K562 (cell line): ENCODE measurements around the gene CA7. TPM values are rescaled to one million over a fixed set of nuclear protein-coding genes. Genes with fewer than 3 reads are reported as not detected.

Experiments used
- ATF2 ChIP-seq: sonication (generic); formaldehyde crosslinking; IDR thresholded peaks from 2 replicates; pipeline ENCODE4 v1.8.1; 2022; ENCODE audit warnings: missing genetic modification reagents
- ATF3 ChIP-seq, 2 experiments: fragments of 450-650 bp in 1 of 2; sonication (generic) in 1 of 2; formaldehyde crosslinking in 1 of 2; IDR thresholded peaks in 1 of 2; conservative IDR thresholded peaks in 1 of 2; 2 replicates each; pipeline versions ENCODE4 v1.6.1 to v1.8.1; 2016 to 2023; ENCODE audit warnings: mild to moderate bottlenecking in 2 of 2, moderate library complexity in 2 of 2, inconsistent platforms in 1 of 2, missing genetic modification reagents in 1 of 2
- BRD4 ChIP-seq: fragments of 200-600 bp; sonication (generic); IDR thresholded peaks from 2 replicates; pipeline ENCODE4 v1.6.1; 2017; ENCODE audit warnings: inconsistent platforms
- CHD2 ChIP-seq: IDR thresholded peaks from 2 replicates; pipeline ENCODE4 v1.6.1; 2011; ENCODE audit warnings: low read depth, low read length
- ELK3 ChIP-seq: fragments of 450-650 bp; formaldehyde crosslinking; IDR thresholded peaks from 2 replicates; pipeline ENCODE4 v1.4.0; 2020; ENCODE audit warnings: mild to moderate bottlenecking
- FOSL1 ChIP-seq: fragments of 200-800 bp; sonication (Bioruptor generic); conservative IDR thresholded peaks from 2 replicates; pipeline ENCODE4 v1.6.1; 2016; ENCODE audit warnings: missing genetic modification characterization, missing compliant biosample characterization
- HDGF ChIP-seq: fragments of 450-650 bp; IDR thresholded peaks from 2 replicates; pipeline ENCODE4 v1.6.1; 2016
- MAZ ChIP-seq, 2 experiments: fragments of 450-650 bp in 1 of 2; sonication (generic) in 1 of 2; formaldehyde crosslinking; IDR thresholded peaks in 1 of 2; conservative IDR thresholded peaks in 1 of 2; 2 replicates each; pipeline versions ENCODE4 v1.4.0 to v1.5.0; 2020; ENCODE audit warnings: mild to moderate bottlenecking in 1 of 2, missing genetic modification reagents in 1 of 2
- POLR3G ChIP-seq: IDR thresholded peaks from 2 replicates; pipeline ENCODE4 v1.6.1; 2011; ENCODE audit not compliant: insufficient read length, insufficient replicate concordance; ENCODE audit errors: extremely low read depth
- RHOXF2B ChIP-seq: fragments of 250-450 bp; sonication (Bioruptor Pico); conservative IDR thresholded peaks from 2 replicates; pipeline ENCODE4 v1.5.1; 2021
- SNAPC5 ChIP-seq: fragments of 250-450 bp; sonication (Bioruptor Pico); IDR thresholded peaks from 2 replicates; pipeline ENCODE4 v1.8.0; 2021; ENCODE audit warnings: moderate library complexity, mild to moderate bottlenecking, inconsistent platforms
- SRSF1 ChIP-seq: fragments of 200-400 bp; formaldehyde crosslinking; IDR thresholded peaks from 2 replicates; pipeline ENCODE4 v1.6.1; 2017; ENCODE audit warnings: mild to moderate bottlenecking, low read depth, low read length, moderate library complexity
- SRSF3 ChIP-seq: fragments of 200-400 bp; formaldehyde crosslinking; IDR thresholded peaks from 2 replicates; pipeline ENCODE4 v1.6.1; 2016; ENCODE audit warnings: mild to moderate bottlenecking, low read length, moderate library complexity; ENCODE audit not compliant: insufficient read depth
- TBL1XR1 ChIP-seq, 2 experiments: IDR thresholded peaks; 2 replicates each; pipeline ENCODE4 v1.6.1; 2012; ENCODE audit warnings: improper control_type of control experiment in 2 of 2, low read length in 2 of 2, mild to moderate bottlenecking in 1 of 2
- ZBED1 ChIP-seq: IDR thresholded peaks from 2 replicates; pipeline ENCODE4 v1.6.1; 2014
- ZBTB34 ChIP-seq: fragments of 250-450 bp; sonication (Bioruptor Pico); IDR thresholded peaks from 2 replicates; pipeline ENCODE4 v1.8.0; 2021; ENCODE audit warnings: mild to moderate bottlenecking, moderate library complexity
- ZC3H8 ChIP-seq: fragments of 450-650 bp; IDR thresholded peaks from 2 replicates; pipeline ENCODE4 v1.6.1; 2017
- ZKSCAN3 ChIP-seq: fragments of 250-450 bp; sonication (Bioruptor Pico); IDR thresholded peaks from 2 replicates; pipeline ENCODE4 v1.4.0; 2020
- ZNF140 ChIP-seq: fragments of 250-450 bp; sonication (Bioruptor Pico); IDR thresholded peaks from 2 replicates; pipeline ENCODE4 v1.8.0; 2021; ENCODE audit warnings: moderate library complexity, mild to moderate bottlenecking, inconsistent platforms
- ZNF165 ChIP-seq: fragments of 250-450 bp; sonication (Bioruptor Pico); IDR thresholded peaks from 2 replicates; pipeline ENCODE4 v1.4.0; 2020; ENCODE audit warnings: borderline replicate concordance
- ZNF197 ChIP-seq: fragments of 200-800 bp; sonication (Bioruptor generic); IDR thresholded peaks from 2 replicates; pipeline ENCODE4 v1.6.1; 2016; ENCODE audit warnings: low read depth, missing genetic modification characterization, missing compliant biosample characterization
- ZNF253 ChIP-seq: fragments of 250-450 bp; sonication (Bioruptor Pico); conservative IDR thresholded peaks from 2 replicates; pipeline ENCODE4 v1.6.1; 2021; ENCODE audit warnings: mild to moderate bottlenecking
- ZNF778 ChIP-seq: fragments of 450-650 bp; formaldehyde crosslinking; IDR thresholded peaks from 2 replicates; pipeline ENCODE4 v1.4.0; 2020; ENCODE audit warnings: mild to moderate bottlenecking, moderate library complexity
- polyA plus RNA-seq, 8 experiments: library from polyadenylated mRNA; depleted of rRNA in 4 of 8; stranded (reverse) in 5 of 8; unstranded in 3 of 8; fragments of >200 nt; fragmentation: Nextera tagmentation in 2 of 8; fragmentation: Illumina TruSeq in 1 of 8; extraction: Ambion mirVana in 2 of 8; extraction: Trizol in 1 of 8; gene quantifications; 2 replicates each; pipeline versions ENCODE4 v1.2.1 to v1.2.3, GENCODE V29; 2011 to 2014; ENCODE audit warnings: inconsistent platforms in 1 of 8, missing spikeins in 1 of 8
- total RNA-seq, 7 experiments: library from RNA; depleted of rRNA in 6 of 7; stranded (reverse); fragments of >200 nt in 6 of 7; fragmentation: Illumina TruSeq in 2 of 7; extraction: Trizol in 2 of 7; gene quantifications; 2 replicates each; pipeline versions ENCODE4 v1.2.1 to v1.2.3, GENCODE V29; 2011 to 2021; ENCODE audit warnings: low replicate concordance in 1 of 7

The CA7 gene
- total and polyA plus RNA-seq, 9 of the 15 experiments (the other 6 are each of a cell fraction or from before 2014, with no cell fraction given): 0.03 to 0.07 (median 0.05) TPM; not detected in 5

- TF ChIP-seq ZBTB34 (no peak), ELK3 (CRISPR knock-in tag) (no peak), CHD2 (no peak), SRSF1 (no peak), ATF2 (CRISPR knock-in tag) (no peak), SNAPC5 (no peak), FOSL1 (tag) (no peak), BRD4 (no peak), ZBED1 (no peak), ZNF197 (CRISPR knock-in tag) (no peak; the same call in 1 of the 2 replicates), HDGF (peak; percentile 46), ZC3H8 (no peak), RHOXF2B (CRISPR knock-in tag) (no peak), ZNF140 (CRISPR knock-in tag) (no peak), ZNF778 (CRISPR knock-in tag) (no peak), TBL1XR1 (IDR thresholded peaks at IDR 0.05; ENCODE audit: low read length in 2 of 2) (no peak), ZNF165 (no peak), ATF3 (IDR thresholded peaks at IDR 0.05) (no peak), ATF3 (CRISPR knock-in tag; conservative IDR thresholded peaks at IDR 0.05) (no peak), SRSF3 (no peak), ZNF253 (CRISPR knock-in tag) (no peak), ZKSCAN3 (CRISPR knock-in tag) (no peak), POLR3G (no peak), MAZ (CRISPR knock-in tag; conservative IDR thresholded peaks at IDR 0.05 in 1 of 2, IDR thresholded peaks at IDR 0.05 in 1 of 2) (peak in 1 of 2 experiments; percentile 2; a peak in 1 of 4 replicates)
These were observed 55.2 kb downstream of the CA7 start (continued) for GRCh38 chr16:66899310-66899944.
